ENCODE data around the gene DOC2B. TPM values are rescaled to one million over a fixed set of nuclear protein-coding genes. Genes with fewer than 3 reads are reported as not detected.

DOC2B gene
- total and polyA plus RNA-seq, 2 experiments from 2014 or later = 0.42 to 3.8 TPM

GRCh38 chr17:228951-229708 lies 47.7 kb upstream of the DOC2B start (continued):
- TF ChIP-seq EZH2phosphoT487 (IDR thresholded peaks at IDR 0.05; ENCODE audit: unreplicated experiment) = no peak
- no peak for TF ChIP-seq ZNF114 (CRISPR knock-in tag; IDR thresholded peaks at IDR 0.05)
- no peak for TF ChIP-seq JUNB (IDR thresholded peaks at IDR 0.05; ENCODE audit: unreplicated experiment)
- TF ChIP-seq ETS1 (IDR thresholded peaks at IDR 0.05) = no peak
- no peak for TF ChIP-seq EZH2 (IDR thresholded peaks at IDR 0.05; ENCODE audit: low read depth, unreplicated experiment)
- no peak for TF ChIP-seq STAT1 (IDR thresholded peaks at IDR 0.05; ENCODE audit: unreplicated experiment)
- TF ChIP-seq CTCF (conservative IDR thresholded peaks at IDR 0.05; ENCODE audit: low read depth in 2 of 2) = no peak
- no peak for TF ChIP-seq REST (IDR thresholded peaks at IDR 0.05; ENCODE audit: unreplicated experiment)
- no peak for TF ChIP-seq NANOG (IDR thresholded peaks at IDR 0.05; ENCODE audit: borderline replicate concordance)

GRCh38 chr17:227946-228615 lies 46.6 kb upstream of the DOC2B start:
- Histone ChIP-seq H3K27me3 (ENCODE audit: insufficient read depth) (no peaks in the 10 kb centered on the region), H3K4me3 (no peak overlapping the region), H3K4me1 (ENCODE audit: insufficient read depth) (no peaks in the 10 kb centered on the region), H3K4me2 (no peak overlapping the region), H3K9me2 (ENCODE audit: insufficient read depth) (no peaks in the 10 kb centered on the region), H3K27ac (ENCODE audit: low read depth) (no peak overlapping the region), H3K36me3 (ENCODE audit: insufficient read depth) (no peaks in the 10 kb centered on the region), H4K20me1 (replicated peaks; ENCODE audit: insufficient read depth) (no peaks in the 10 kb centered on the region), H3F3A (replicated peaks; ENCODE audit: low read depth) (no peaks in the 10 kb centered on the region), H2AFZ (no peak overlapping the region), H3K79me2 (replicated peaks; ENCODE audit: insufficient read depth) (no peaks in the 10 kb centered on the region)
- H3K4me3 Mint-ChIP-seq = no peak overlapping the region
- peaks cover 19% of the 10 kb centered on the region for H3K27me3 Mint-ChIP-seq (ENCODE audit: insufficient read depth, low read depth, poor library complexity)
- H3K27ac Mint-ChIP-seq = no peak overlapping the region
- ATAC-seq = peak; percentile 42
- no peaks in the 10 kb centered on the region for H3K36me3 Mint-ChIP-seq (ENCODE audit: low read depth)
- H3K4me1 Mint-ChIP-seq = peaks cover 24% of the 10 kb centered on the region
- DNase-seq (ENCODE audit: low spot score) = no peak
- H3K9me3 Mint-ChIP-seq = no peaks in the 10 kb centered on the region; the same call in 2 of the 3 replicates
- TF ChIP-seq POLR2AphosphoS5 (IDR thresholded peaks at IDR 0.05; ENCODE audit: low read depth) = no peak
- no peak for TF ChIP-seq STAT1 (IDR thresholded peaks at IDR 0.05; ENCODE audit: unreplicated experiment)
- no peak for TF ChIP-seq CTCF (conservative IDR thresholded peaks at IDR 0.05; ENCODE audit: low read depth in 2 of 2)
- no peak for TF ChIP-seq NANOG (IDR thresholded peaks at IDR 0.05; ENCODE audit: borderline replicate concordance)

Data from GM23338 (cell line).